ENCODE results near the gene STIMATE.

The STIMATE gene

GRCh38 chr3:52798376-52798977, 98.9 kb downstream of the STIMATE start:
- CTCF ChIA-PET, result interaction anchor here (0.7 kb wide), 2 partner anchors 23 to 30 kb away, joined by 3 to 6 read pairs; no protein-coding TSS in a partner anchor
- peak overlapping the region; percentile 7; the same call in 1 of the 2 replicates for H3K27ac ChIP-seq
- POLR2A ChIA-PET (ENCODE audit: low non-redundant PET), result no interaction called here
- no peak for DNase-seq (ENCODE audit: low spot score)
- TF ChIP-seq CTCF (conservative IDR thresholded peaks at IDR 0.05; ENCODE audit: low read depth), result no peak

GRCh38 chr3:52796411-52796810, 100.9 kb downstream of the STIMATE start:
- no peak overlapping the region for H3K27ac ChIP-seq
- ChIA-PET CTCF (interaction anchor here (0.7 kb wide), 1 partner anchor 214 kb away, joined by 3 read pairs; no protein-coding TSS in a partner anchor), POLR2A (ENCODE audit: low non-redundant PET) (no interaction called here)
- no peak for DNase-seq (ENCODE audit: low spot score)
- TF ChIP-seq CTCF (conservative IDR thresholded peaks at IDR 0.05; ENCODE audit: low read depth), result no peak

- no peak overlapping the region for H3K27ac ChIP-seq
- ChIA-PET POLR2A (ENCODE audit: low non-redundant PET) (interaction anchor here (0.6 kb wide), 1 partner anchor 251 kb away, joined by 4 read pairs; the partner anchor contains the start of gene SFMBT1), CTCF (interaction anchor here (0.7 kb wide), 1 partner anchor 215 kb away, joined by 3 read pairs; no protein-coding TSS in a partner anchor)
- TF ChIP-seq CTCF (conservative IDR thresholded peaks at IDR 0.05; ENCODE audit: low read depth), result no peak
- DNase-seq (ENCODE audit: low spot score), result no peak
Measured at GRCh38 chr3:52795298-52795900, 101.9 kb downstream of the STIMATE start.

- TF ChIP-seq CTCF (conservative IDR thresholded peaks at IDR 0.05; ENCODE audit: low read depth), result no peak
- no peak within 1 kb of the TSS for H3K27ac ChIP-seq
- ChIA-PET CTCF (no interaction called here), POLR2A (ENCODE audit: low non-redundant PET) (no interaction called here)
- no peak for DNase-seq (ENCODE audit: low spot score)
Measured at GRCh38 chr3:52794612-52795099, 102.7 kb downstream of the STIMATE start, which contains the start of gene ITIH3. ITIH3 (plus strand) TSS chr3:52794796; CDS start chr3:52794804, 8 bp downstream.

- H3K27ac ChIP-seq, result no peak overlapping the region
- TF ChIP-seq CTCF (conservative IDR thresholded peaks at IDR 0.05; ENCODE audit: low read depth), result no peak
- DNase-seq (ENCODE audit: low spot score), result no peak
- POLR2A ChIA-PET (ENCODE audit: low non-redundant PET), result no interaction called here
- CTCF ChIA-PET, result no interaction called here
Measured at GRCh38 chr3:52793702-52794611, 103.4 kb downstream of the STIMATE start.

Data from RWPE1 (cell line).